NAMALWA (cell line): ENCODE results near the gene FOXA3.
A peak's percentile ranks its signal among the peaks of the same experiment; 100 is the strongest.

Experiments
- DNase-seq: peaks from one replicate; pipeline ENCODE4 v3.0.0-alpha.2; 2015; ENCODE audit warnings: low spot score

Gene FOXA3

GRCh38 chr19:45874620-45874966, 10.5 kb downstream of the FOXA3 start:
- DNase-seq = no peak

GRCh38 chr19:45876161-45876410, 12.0 kb downstream of the FOXA3 start:
- no peak for DNase-seq

- DNase-seq = no peak
Measured at GRCh38 chr19:45876411-45877197, 12.5 kb downstream of the FOXA3 start.

- DNase-seq = no peak
Measured at GRCh38 chr19:45878043-45878794, 14.1 kb downstream of the FOXA3 start.

GRCh38 chr19:45879055-45879454, 14.9 kb downstream of the FOXA3 start:
- no peak for DNase-seq

GRCh38 chr19:45879971-45880370, 15.8 kb downstream of the FOXA3 start:
- no peak for DNase-seq

- DNase-seq = no peak
Measured at GRCh38 chr19:45881082-45881908, 17.2 kb downstream of the FOXA3 start.

- DNase-seq = no peak
Measured at GRCh38 chr19:45881909-45882528, 17.9 kb downstream of the FOXA3 start.

GRCh38 chr19:45882652-45883585, 18.8 kb downstream of the FOXA3 start:
- DNase-seq = peak; percentile 91

- no peak for DNase-seq
Measured at GRCh38 chr19:45883586-45883880, 19.4 kb downstream of the FOXA3 start.

GRCh38 chr19:45883881-45884681, 20.0 kb downstream of the FOXA3 start:
- no peak for DNase-seq

- peak; percentile 52 for DNase-seq
Measured at GRCh38 chr19:45884682-45885555, 20.8 kb downstream of the FOXA3 start.

- DNase-seq = peak; percentile 96
Measured at GRCh38 chr19:45885556-45886426, 21.7 kb downstream of the FOXA3 start, which contains the start of gene IRF2BP1. IRF2BP1 (minus strand) TSS chr19:45886141; CDS start chr19:45885774, 367 bp downstream.

GRCh38 chr19:45886427-45887199, 22.5 kb downstream of the FOXA3 start:
- peak; percentile 96 for DNase-seq

- DNase-seq = no peak
Measured at GRCh38 chr19:45887200-45887710, 23.1 kb downstream of the FOXA3 start.

GRCh38 chr19:45889210-45889885, 25.2 kb downstream of the FOXA3 start:
- DNase-seq = no peak

- no peak for DNase-seq
Measured at GRCh38 chr19:45890877-45891276, 26.8 kb downstream of the FOXA3 start.
